Activated B cell treated with CpG ODN at 0.5 μM for 24 hours (primary cell): ENCODE measurements around the gene GRIN1. TPM values are rescaled to one million over a fixed set of nuclear protein-coding genes. Genes with fewer than 3 reads are reported as not detected.

ENCODE experiments used
- ATAC-seq: fragments of 200-7000 bp; cut with Tn5 transposase; one replicate; pipeline ENCODE4 v1.10.0; 2021; ENCODE audit warnings: low read depth, mild to moderate bottlenecking, moderate library complexity
- CTCF ChIA-PET: fragments of 350-600 bp; sonication (Branson Sonifier 250); formaldehyde crosslinking; loops from one replicate; lab custom pipeline; 2021; ENCODE audit warnings: antibody characterized with exemption; lab: Charles Lee
- POLR2A ChIA-PET: fragments of 350-600 bp; sonication (Branson Sonifier 250); formaldehyde crosslinking; loops from one replicate; lab custom pipeline; 2021; ENCODE audit warnings: antibody characterized with exemption; lab: Charles Lee
- DNase-seq: peaks from one replicate; pipeline ENCODE4 v3.0.0; 2022
- H3K27ac Mint-ChIP-seq: one replicate; pipeline ENCODE4 v1.8.0; 2020; ENCODE audit warnings: mixed read lengths
- H3K27me3 Mint-ChIP-seq: one replicate; pipeline ENCODE4 v1.8.0; 2021; ENCODE audit warnings: mixed read lengths
- H3K36me3 Mint-ChIP-seq: one replicate; pipeline ENCODE4 v1.8.0; 2021; ENCODE audit warnings: low read depth, mixed read lengths
- H3K4me1 Mint-ChIP-seq: one replicate; pipeline ENCODE4 v1.8.0; 2021; ENCODE audit warnings: mixed read lengths
- H3K4me3 Mint-ChIP-seq: one replicate; pipeline ENCODE4 v1.8.0; 2020; ENCODE audit warnings: mild to moderate bottlenecking, mixed read lengths
- H3K9me3 Mint-ChIP-seq: one replicate; pipeline ENCODE4 v1.8.0; 2020; ENCODE audit warnings: mixed read lengths
- CTCF ChIP-seq: fragments of 200-600 bp; IDR thresholded peaks from one replicate; pipeline ENCODE4 v1.8.0; 2022; ENCODE audit warnings: antibody characterized with exemption, mild to moderate bottlenecking
- intact Hi-C: fragments of 100-400 bp; cut with micrococcal nuclease; formaldehyde crosslinking; loops from one replicate; pipeline ENCODE4 v1.15.1; 2024
- total RNA-seq: library from RNA; stranded (reverse); gene quantifications from 2 replicates; pipeline ENCODE4 v1.2.3, GENCODE V29; 2022

Gene GRIN1
- total RNA-seq, 1 donor from 2014 or later = 0.22 TPM

GRCh38 chr9:137109250-137110146, 29.5 kb upstream of the GRIN1 start:
- intact Hi-C loops = no loop called here
- ChIA-PET POLR2A (interaction anchor here (0.5 to 0.6 kb wide), 2 partner anchors 23 to 42 kb away, joined by 3 read pairs; no protein-coding TSS in a partner anchor), CTCF (no interaction called here)

GRCh38 chr9:137110147-137110910, 28.6 kb upstream of the GRIN1 start:
- Mint-ChIP-seq H3K27ac (no peak overlapping the region), H3K36me3 (peaks cover 31% of the 10 kb centered on the region), H3K4me1 (peaks cover 8% of the 10 kb centered on the region), H3K27me3 (no peaks in the 10 kb centered on the region), H3K9me3 (no peaks in the 10 kb centered on the region), H3K4me3 (no peak overlapping the region)
- TF ChIP-seq CTCF = no peak
- DNase-seq (no peak), ATAC-seq (no peak)
- intact Hi-C loops = no loop called here
- ChIA-PET POLR2A (no interaction called here), CTCF (no interaction called here)

More at GRCh38 chr9:137109250-137110146, 29.5 kb upstream of the GRIN1 start:
- Mint-ChIP-seq H3K36me3 (peaks cover 31% of the 10 kb centered on the region), H3K27me3 (no peaks in the 10 kb centered on the region), H3K4me3 (no peak overlapping the region), H3K4me1 (peaks cover 8% of the 10 kb centered on the region), H3K9me3 (no peaks in the 10 kb centered on the region), H3K27ac (no peak overlapping the region)
- ATAC-seq = no peak
- TF ChIP-seq CTCF = no peak
- DNase-seq = no peak

- CTCF ChIA-PET = no interaction called here
- H3K4me3 Mint-ChIP-seq = no peak overlapping the region
- POLR2A ChIA-PET = interaction anchor here (0.7 to 0.8 kb wide), 2 partner anchors 41 to 461 kb away, joined by 3 to 4 read pairs; partner anchors contain the start of gene SAPCD2
- no peak overlapping the region for H3K27ac Mint-ChIP-seq
- H3K9me3 Mint-ChIP-seq = no peaks in the 10 kb centered on the region
- H3K36me3 Mint-ChIP-seq = peaks cover 31% of the 10 kb centered on the region
- no peak for ATAC-seq
- intact Hi-C loops = no loop called here
- DNase-seq = no peak
- TF ChIP-seq CTCF = no peak
- H3K27me3 Mint-ChIP-seq = no peaks in the 10 kb centered on the region
- H3K4me1 Mint-ChIP-seq = peaks cover 8% of the 10 kb centered on the region
Observed at GRCh38 chr9:137110911-137111787, 27.8 kb upstream of the GRIN1 start.

GRCh38 chr9:137111788-137112563, 27.0 kb upstream of the GRIN1 start:
- TF ChIP-seq CTCF = no peak
- POLR2A ChIA-PET = interaction anchor here (0.7 to 0.8 kb wide), 2 partner anchors 42 to 460 kb away, joined by 3 to 4 read pairs; partner anchors contain the start of gene SAPCD2
- Mint-ChIP-seq H3K27me3 (no peaks in the 10 kb centered on the region), H3K4me3 (no peak overlapping the region), H3K36me3 (peaks cover 31% of the 10 kb centered on the region), H3K4me1 (peaks cover 8% of the 10 kb centered on the region), H3K27ac (no peak overlapping the region), H3K9me3 (no peaks in the 10 kb centered on the region)
- CTCF ChIA-PET = no interaction called here
- ATAC-seq (no peak), DNase-seq (no peak)
- intact Hi-C loops = no loop called here
